ENCODE measurements around the gene TRPV2.
"Not testable (repeated sequence)": the region's sequence is repeated elsewhere in the genome, so short reads cannot be mapped to it uniquely, and the experiment has no call there.

Gene TRPV2
- 18.4 to 86.8 reads per million in 2 experiments for total RNA-seq

- no peak for DNase-seq (ENCODE audit: low read depth)
Observed at GRCh38 chr17:16415031-16415924, at the start of gene TRPV2. TSS of gene TRPV2 (plus strand) at chr17:16415571. CDS start at chr17:16417669, 2,098 bp downstream.

- no peak for DNase-seq (ENCODE audit: low read depth)
Observed at GRCh38 chr17:16371742-16372141, 43.6 kb upstream of the TRPV2 start.

- no peak for DNase-seq (ENCODE audit: low read depth)
Observed at GRCh38 chr17:16374146-16374938, 41.0 kb upstream of the TRPV2 start.

- DNase-seq (ENCODE audit: low read depth) = no peak
Observed at GRCh38 chr17:16377941-16378341, 37.4 kb upstream of the TRPV2 start.

- no peak for DNase-seq (ENCODE audit: low read depth)
Observed at GRCh38 chr17:16378636-16379282, 36.6 kb upstream of the TRPV2 start.

GRCh38 chr17:16379654-16380053, 35.7 kb upstream of the TRPV2 start:
- DNase-seq (ENCODE audit: low read depth) = no peak

- DNase-seq (ENCODE audit: low read depth) = peak; percentile 93
Observed at GRCh38 chr17:16380640-16381495, 34.5 kb upstream of the TRPV2 start, which contains the start of gene UBB. TSS of gene UBB (plus strand) at chr17:16381091. CDS start at chr17:16381908, 817 bp downstream.

GRCh38 chr17:16381496-16381820, 33.9 kb upstream of the TRPV2 start:
- DNase-seq (ENCODE audit: low read depth) = peak; percentile 14

GRCh38 chr17:16383216-16383615, 32.2 kb upstream of the TRPV2 start:
- DNase-seq (ENCODE audit: low read depth) = no peak

GRCh38 chr17:16383772-16384287, 31.5 kb upstream of the TRPV2 start:
- no peak for DNase-seq (ENCODE audit: low read depth)

- DNase-seq (ENCODE audit: low read depth) = no peak
Observed at GRCh38 chr17:16384557-16384956, 30.8 kb upstream of the TRPV2 start.

- DNase-seq (ENCODE audit: low read depth) = not testable (repeated sequence)
Observed at GRCh38 chr17:16386126-16386507, 29.3 kb upstream of the TRPV2 start.

GRCh38 chr17:16391451-16391850, 23.9 kb upstream of the TRPV2 start:
- no peak for DNase-seq (ENCODE audit: low read depth)

GRCh38 chr17:16392491-16392890, 22.9 kb upstream of the TRPV2 start:
- not testable (repeated sequence) for DNase-seq (ENCODE audit: low read depth)

GRCh38 chr17:16395887-16396286, 19.5 kb upstream of the TRPV2 start:
- not testable (repeated sequence) for DNase-seq (ENCODE audit: low read depth)

GRCh38 chr17:16396693-16397092, 18.7 kb upstream of the TRPV2 start:
- not testable (repeated sequence) for DNase-seq (ENCODE audit: low read depth)

GRCh38 chr17:16398270-16399267, 16.8 kb upstream of the TRPV2 start:
- DNase-seq (ENCODE audit: low read depth) = no peak

- not testable (repeated sequence) for DNase-seq (ENCODE audit: low read depth)
Observed at GRCh38 chr17:16403847-16404246, 11.5 kb upstream of the TRPV2 start.

GRCh38 chr17:16406742-16407674, 8.4 kb upstream of the TRPV2 start:
- no peak for DNase-seq (ENCODE audit: low read depth)
